Kidney (tissue), 14 donors: ENCODE results near the gene SLC45A1. TPM values are rescaled to one million over a fixed set of nuclear protein-coding genes. Genes with fewer than 3 reads are reported as not detected.

Source experiments
- DNase-seq, 5 donors: peaks; one replicate each; pipeline ENCODE4 v3.0.0-alpha.2; 2013 to 2020
- FAIRE-seq: peaks from 2 replicates; lab custom pipeline; 2012; peaks lifted over from hg19 to GRCh38; lab: Jason Lieb, UNC
- H3K27ac ChIP-seq, 2 donors: one replicate each; pipeline ENCODE4 v1.7.0; 2013; ENCODE audit warnings: low read depth in 2 of 2, low read length in 2 of 2, inconsistent platforms in 1 of 2
- H3K27me3 ChIP-seq: one replicate; pipeline ENCODE4 v1.7.1; 2013; ENCODE audit warnings: low read length, inconsistent platforms; ENCODE audit not compliant: control insufficient read depth, insufficient read depth
- H3K36me3 ChIP-seq, 3 donors: one replicate each; pipeline versions ENCODE4 v1.7.0 to v1.7.1; 2013; ENCODE audit warnings: low read length in 3 of 3, control low read depth in 1 of 3, inconsistent platforms in 1 of 3; ENCODE audit not compliant: insufficient read depth in 3 of 3, control insufficient read depth in 2 of 3
- H3K4me1 ChIP-seq, 3 donors: one replicate each; pipeline versions ENCODE4 v1.7.0 to v1.7.1; 2013; ENCODE audit warnings: low read length in 3 of 3, inconsistent platforms in 1 of 3, low read depth in 1 of 3; ENCODE audit not compliant: control insufficient read depth in 2 of 3, insufficient read depth in 2 of 3
- H3K4me3 ChIP-seq, 3 donors: one replicate each; pipeline versions ENCODE4 v1.7.0 to v1.8.1; 2013; ENCODE audit warnings: low read length in 3 of 3, control low read depth in 1 of 3, inconsistent platforms in 1 of 3
- H3K9ac ChIP-seq, 3 donors: one replicate each; pipeline versions ENCODE4 v1.7.0 to v1.7.1; 2013; ENCODE audit warnings: low read length in 3 of 3, control low read depth in 1 of 3, inconsistent platforms in 1 of 3
- H3K9me3 ChIP-seq, 3 donors: one replicate each; pipeline versions ENCODE4 v1.7.0 to v1.7.1; 2013; ENCODE audit warnings: low read length in 3 of 3, control low read depth in 1 of 3, inconsistent platforms in 1 of 3; ENCODE audit not compliant: control insufficient read depth in 2 of 3, insufficient read depth in 1 of 3
- intact Hi-C: fragments of 100-400 bp; cut with DNase I; formaldehyde crosslinking; loops from one replicate; pipeline ENCODE4 v1.11.1; 2022
- polyA plus RNA-seq: library from polyadenylated mRNA; stranded (reverse); fragments of 350-450 nt; fragmentation: Illumina TruSeq; extraction: RNeasy Lipid Tissue Mini Kit (QIAGEN cat#74804); gene quantifications from one replicate; pipeline ENCODE4 v1.2.3, GENCODE V29; 2014; ENCODE audit warnings: low read depth, low replicate concordance; ENCODE audit not compliant: insufficient read depth
- total RNA-seq: library from RNA; stranded (reverse); fragmentation: NEBNext Ultra II Directional; extraction: Animal tissue kit (Norgen Biotek cat#: 25700); gene quantifications from one replicate; pipeline ENCODE4 v1.2.1, GENCODE V29; 2021
- TF ChIP-seq, protein P1 (sequence below): IDR thresholded peaks from 3 replicates; pipeline ENCODE4 v1.5.1; 2012; ENCODE audit warnings: mild to moderate bottlenecking, moderate library complexity, borderline replicate concordance; ENCODE audit not compliant: insufficient read depth; ENCODE audit errors: extremely low read depth
- donor health status: control.
- donor health status: control.
- donor health status: control.
- donor health status: control.
- donor health status: control.
- donor health status: DM: yes; HTN: yes; CAD: no.
- donor health status: Normal renal cell carcinoma (clear cell type).

SLC45A1 gene
- total and polyA plus RNA-seq, 2 donors from 2014 or later: 1.8 to 9.2 TPM

DNA sequence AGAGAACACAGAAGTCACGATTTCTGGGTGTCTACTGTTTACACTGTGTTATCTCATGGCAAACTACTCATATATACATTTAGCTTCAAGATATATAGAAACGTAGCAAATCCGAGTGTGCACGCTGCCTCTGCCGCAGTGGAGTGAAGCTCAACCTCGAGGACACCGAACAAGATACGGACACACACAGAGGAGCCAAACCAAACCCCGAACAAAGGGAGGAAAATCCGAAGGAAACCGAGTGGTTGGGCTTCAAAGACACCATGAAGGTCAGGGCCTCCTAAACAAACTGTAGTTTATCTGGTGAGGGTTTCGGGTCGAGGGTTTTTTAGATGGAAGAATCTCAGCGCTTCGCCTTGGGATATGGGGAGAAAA lies 34.5 kb downstream of the SLC45A1 start:
- Histone ChIP-seq H3K36me3 (peaks cover 5 to 40% (median 29%) of the 10 kb centered on the region in 3 donors), H3K4me3 (no peak overlapping the region), H3K27ac (peak overlapping the region; percentile 61 to 73), H3K9me3 (no peaks in the 10 kb centered on the region), H3K27me3 (no peaks in the 10 kb centered on the region), H3K9ac (no peak overlapping the region), H3K4me1 (peaks cover 0 to 14% (median 0%) of the 10 kb centered on the region in 3 donors)
- intact Hi-C loops: no loop called here
- FAIRE-seq (no peak), DNase-seq (peak in 2 of 5 donors; percentile 33 to 65)
- TF ChIP-seq, protein P1, sequence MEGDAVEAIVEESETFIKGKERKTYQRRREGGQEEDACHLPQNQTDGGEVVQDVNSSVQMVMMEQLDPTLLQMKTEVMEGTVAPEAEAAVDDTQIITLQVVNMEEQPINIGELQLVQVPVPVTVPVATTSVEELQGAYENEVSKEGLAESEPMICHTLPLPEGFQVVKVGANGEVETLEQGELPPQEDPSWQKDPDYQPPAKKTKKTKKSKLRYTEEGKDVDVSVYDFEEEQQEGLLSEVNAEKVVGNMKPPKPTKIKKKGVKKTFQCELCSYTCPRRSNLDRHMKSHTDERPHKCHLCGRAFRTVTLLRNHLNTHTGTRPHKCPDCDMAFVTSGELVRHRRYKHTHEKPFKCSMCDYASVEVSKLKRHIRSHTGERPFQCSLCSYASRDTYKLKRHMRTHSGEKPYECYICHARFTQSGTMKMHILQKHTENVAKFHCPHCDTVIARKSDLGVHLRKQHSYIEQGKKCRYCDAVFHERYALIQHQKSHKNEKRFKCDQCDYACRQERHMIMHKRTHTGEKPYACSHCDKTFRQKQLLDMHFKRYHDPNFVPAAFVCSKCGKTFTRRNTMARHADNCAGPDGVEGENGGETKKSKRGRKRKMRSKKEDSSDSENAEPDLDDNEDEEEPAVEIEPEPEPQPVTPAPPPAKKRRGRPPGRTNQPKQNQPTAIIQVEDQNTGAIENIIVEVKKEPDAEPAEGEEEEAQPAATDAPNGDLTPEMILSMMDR: no peak

DNA sequence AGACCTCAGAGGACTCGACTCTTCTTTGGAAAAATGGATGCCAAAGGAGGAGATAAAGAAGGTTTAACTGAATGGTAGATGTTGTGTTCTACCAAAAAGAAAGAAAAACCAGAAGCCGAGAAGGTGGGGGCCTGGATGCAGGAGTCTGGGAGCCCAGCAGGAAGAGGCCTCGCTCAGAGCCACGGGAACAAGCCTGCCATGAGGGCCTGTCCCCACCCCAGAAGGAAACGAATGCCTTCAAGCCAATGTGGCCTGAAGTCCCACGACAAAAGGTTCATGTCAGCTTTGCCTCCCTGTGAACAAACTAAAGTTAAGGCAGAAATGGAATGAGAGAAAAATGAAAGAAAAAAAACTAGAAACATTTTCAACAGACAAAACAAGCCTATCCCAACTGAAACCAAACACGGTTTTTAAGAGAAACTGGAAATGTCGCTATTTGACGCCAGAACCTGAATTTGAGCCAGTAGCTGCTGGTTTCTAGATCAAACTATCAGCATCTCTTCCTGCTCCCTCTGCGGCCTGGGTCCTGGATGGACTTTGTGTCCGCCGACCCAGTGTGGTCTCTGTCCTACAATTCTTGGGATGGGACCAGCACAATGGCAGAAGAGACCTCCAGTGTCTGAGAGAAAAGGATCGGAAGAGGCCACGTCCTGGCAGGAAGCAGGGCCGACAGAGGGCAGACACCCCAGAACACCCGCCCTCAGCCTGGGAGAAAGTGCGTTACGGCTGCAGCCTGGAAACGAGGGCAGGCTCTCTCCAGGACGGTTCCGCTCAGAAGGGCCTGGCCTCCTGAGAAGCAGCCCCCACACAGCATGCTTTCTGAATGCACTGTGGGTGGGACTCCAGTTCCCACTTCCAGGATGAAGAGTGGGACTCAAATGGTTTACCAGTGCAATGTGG lies 35.2 kb downstream of the SLC45A1 start:
- TF ChIP-seq, protein P1: no peak
- Histone ChIP-seq H3K4me1 (peaks cover 0 to 16% (median 0%) of the 10 kb centered on the region in 3 donors), H3K27me3 (no peaks in the 10 kb centered on the region), H3K9ac (no peak overlapping the region), H3K36me3 (peaks cover 5 to 47% (median 36%) of the 10 kb centered on the region in 3 donors), H3K4me3 (no peak overlapping the region), H3K9me3 (no peaks in the 10 kb centered on the region), H3K27ac (peak overlapping the region; percentile 61 to 73)
- DNase-seq (peak in 2 of 5 donors; percentile 34 to 78), FAIRE-seq (no peak)
- intact Hi-C loops: no loop called here

DNA sequence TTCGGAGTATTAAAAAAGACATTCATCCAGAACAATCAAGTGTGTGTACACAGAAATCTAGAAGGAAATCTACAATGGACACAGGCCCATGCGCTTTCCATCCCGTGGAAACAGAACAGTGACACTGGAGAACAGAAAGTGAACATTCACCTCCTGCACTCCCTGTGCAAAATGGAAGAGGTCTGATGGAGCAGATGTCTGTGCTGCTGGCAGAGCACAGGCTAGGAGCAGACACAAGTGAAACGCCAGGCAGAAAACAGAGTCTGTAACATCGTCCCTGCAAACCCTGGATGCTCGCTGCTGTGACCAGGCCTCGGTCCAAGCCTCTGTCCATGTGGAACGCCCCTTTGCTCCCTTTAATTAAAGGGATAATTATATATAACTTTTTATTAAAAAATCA lies 36.1 kb downstream of the SLC45A1 start:
- no peak overlapping the region for H3K4me3 ChIP-seq
- FAIRE-seq (no peak), DNase-seq (no peak)
- no peaks in the 10 kb centered on the region for H3K9me3 ChIP-seq
- intact Hi-C loops: no loop called here
- H3K27me3 ChIP-seq: no peaks in the 10 kb centered on the region
- no peak overlapping the region for H3K9ac ChIP-seq
- peaks cover 0 to 12% (median 0%) of the 10 kb centered on the region in 3 donors for H3K4me1 ChIP-seq
- H3K27ac ChIP-seq: no peak overlapping the region
- peaks cover 5 to 54% (median 40%) of the 10 kb centered on the region in 3 donors for H3K36me3 ChIP-seq
- TF ChIP-seq, protein P1: no peak
